K562 (cell line): ENCODE data around the gene EPB41L2.

Experiments
- CBFA2T2 ChIP-seq: fragments of 450-650 bp; conservative IDR thresholded peaks from 2 replicates; pipeline ENCODE4 v1.6.1; 2017; ENCODE audit warnings: mild to moderate bottlenecking
- MTA1 ChIP-seq: fragments of 450-650 bp; IDR thresholded peaks from 2 replicates; pipeline ENCODE4 v1.6.1; 2017; ENCODE audit warnings: borderline replicate concordance
- SMAD2 ChIP-seq: fragments of 150-350 bp; IDR thresholded peaks from 2 replicates; pipeline ENCODE4 v1.6.1; 2014; ENCODE audit warnings: low read depth, mild to moderate bottlenecking, low read length
- ZNF586 ChIP-seq: fragments of 450-650 bp; formaldehyde crosslinking; conservative IDR thresholded peaks from 2 replicates; pipeline ENCODE4 v1.4.0; 2020; ENCODE audit warnings: mild to moderate bottlenecking, moderate library complexity
- TF ChIP-seq, protein P1 (sequence below): sonication (generic); formaldehyde crosslinking; IDR thresholded peaks from 2 replicates; pipeline ENCODE4 v1.8.0; 2023; ENCODE audit warnings: mild to moderate bottlenecking, missing genetic modification reagents

DNA sequence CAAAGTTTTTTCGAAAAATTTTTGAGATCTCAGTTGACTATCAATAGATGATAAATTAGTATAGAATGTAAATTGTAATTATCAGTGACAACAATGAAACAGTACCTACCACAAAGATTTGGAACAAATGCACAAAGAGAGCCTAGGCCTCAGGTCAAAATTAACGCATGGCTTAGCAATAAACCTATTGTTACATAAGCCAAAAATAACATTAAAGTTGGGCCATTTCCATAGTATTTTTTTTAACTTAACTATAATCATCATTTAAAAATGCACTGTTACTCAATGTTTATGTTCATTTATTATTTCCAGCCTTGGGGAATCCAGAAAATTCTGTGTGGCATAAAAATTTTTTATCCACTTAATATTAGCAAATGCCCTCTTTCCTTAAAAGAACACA lies 117.0 kb downstream of the EPB41L2 start:
- TF ChIP-seq SMAD2 = no peak
- no peak for TF ChIP-seq CBFA2T2
- no peak for TF ChIP-seq MTA1
- TF ChIP-seq, protein P1, sequence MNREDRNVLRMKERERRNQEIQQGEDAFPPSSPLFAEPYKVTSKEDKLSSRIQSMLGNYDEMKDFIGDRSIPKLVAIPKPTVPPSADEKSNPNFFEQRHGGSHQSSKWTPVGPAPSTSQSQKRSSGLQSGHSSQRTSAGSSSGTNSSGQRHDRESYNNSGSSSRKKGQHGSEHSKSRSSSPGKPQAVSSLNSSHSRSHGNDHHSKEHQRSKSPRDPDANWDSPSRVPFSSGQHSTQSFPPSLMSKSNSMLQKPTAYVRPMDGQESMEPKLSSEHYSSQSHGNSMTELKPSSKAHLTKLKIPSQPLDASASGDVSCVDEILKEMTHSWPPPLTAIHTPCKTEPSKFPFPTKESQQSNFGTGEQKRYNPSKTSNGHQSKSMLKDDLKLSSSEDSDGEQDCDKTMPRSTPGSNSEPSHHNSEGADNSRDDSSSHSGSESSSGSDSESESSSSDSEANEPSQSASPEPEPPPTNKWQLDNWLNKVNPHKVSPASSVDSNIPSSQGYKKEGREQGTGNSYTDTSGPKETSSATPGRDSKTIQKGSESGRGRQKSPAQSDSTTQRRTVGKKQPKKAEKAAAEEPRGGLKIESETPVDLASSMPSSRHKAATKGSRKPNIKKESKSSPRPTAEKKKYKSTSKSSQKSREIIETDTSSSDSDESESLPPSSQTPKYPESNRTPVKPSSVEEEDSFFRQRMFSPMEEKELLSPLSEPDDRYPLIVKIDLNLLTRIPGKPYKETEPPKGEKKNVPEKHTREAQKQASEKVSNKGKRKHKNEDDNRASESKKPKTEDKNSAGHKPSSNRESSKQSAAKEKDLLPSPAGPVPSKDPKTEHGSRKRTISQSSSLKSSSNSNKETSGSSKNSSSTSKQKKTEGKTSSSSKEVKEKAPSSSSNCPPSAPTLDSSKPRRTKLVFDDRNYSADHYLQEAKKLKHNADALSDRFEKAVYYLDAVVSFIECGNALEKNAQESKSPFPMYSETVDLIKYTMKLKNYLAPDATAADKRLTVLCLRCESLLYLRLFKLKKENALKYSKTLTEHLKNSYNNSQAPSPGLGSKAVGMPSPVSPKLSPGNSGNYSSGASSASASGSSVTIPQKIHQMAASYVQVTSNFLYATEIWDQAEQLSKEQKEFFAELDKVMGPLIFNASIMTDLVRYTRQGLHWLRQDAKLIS (CRISPR knock-in tag) = no peak
- TF ChIP-seq ZNF586 (CRISPR knock-in tag) = no peak
